ENCODE measurements around the gene EIF2B5. TPM values are rescaled to one million over a fixed set of nuclear protein-coding genes. Genes with fewer than 3 reads are reported as not detected.

Gene EIF2B5
- total and polyA plus RNA-seq, 9 of the 15 experiments (the other 6 are each of a cell fraction or from before 2014, with no cell fraction given): 19.1 to 92.4 (median 74.0) TPM

GRCh38 chr3:184174646-184175492, 39.7 kb downstream of the EIF2B5 start, which contains the start of gene AP2M1 (continued):
- TF ChIP-seq CCNT2 (IDR thresholded peaks at IDR 0.05; ENCODE audit: borderline replicate concordance, extremely low read depth, insufficient read length, low read depth, low read length) (peak; percentile 77), ZBTB17 (CRISPR knock-in tag; IDR thresholded peaks at IDR 0.05) (peak; percentile 70; the same call in 1 of the 2 replicates), PHF8 (IDR thresholded peaks at IDR 0.05; ENCODE audit: borderline replicate concordance, low read length) (peak; percentile 92; the same call in 1 of the 2 replicates), MBD2 (IDR thresholded peaks at IDR 0.05; ENCODE audit: borderline replicate concordance, low read depth) (peak; percentile 81), ZNF79 (CRISPR knock-in tag; IDR thresholded peaks at IDR 0.05; ENCODE audit: low read depth) (no peak), RCOR1 (IDR thresholded peaks at IDR 0.05; ENCODE audit: borderline replicate concordance in 1 of 2, low read depth in 2 of 2, low read length in 2 of 2) (no peak), NR1H2 (CRISPR knock-in tag; IDR thresholded peaks at IDR 0.05) (no peak), ZNF592 (IDR thresholded peaks at IDR 0.05) (0 out of 2 replicates have a peak, but pooled peaks have one; percentile 21), CREB1 (IDR thresholded peaks at IDR 0.05) (peak; percentile 35; the same call in 1 of the 2 replicates), CREB1 (CRISPR knock-in tag; IDR thresholded peaks at IDR 0.05) (peak; percentile 48; the same call in 1 of the 2 replicates), MAZ (CRISPR knock-in tag; conservative IDR thresholded peaks at IDR 0.05 in 1 of 2, IDR thresholded peaks at IDR 0.05 in 1 of 2) (peak; percentile 88 to 92), ZNF277 (CRISPR knock-in tag; IDR thresholded peaks at IDR 0.05; ENCODE audit: borderline replicate concordance) (no peak), GMEB1 (CRISPR knock-in tag; IDR thresholded peaks at IDR 0.05) (0 out of 2 replicates have a peak, but pooled peaks have one; percentile 39), COPS2 (conservative IDR thresholded peaks at IDR 0.05) (no peak), ERF (CRISPR knock-in tag; IDR thresholded peaks at IDR 0.05) (peak; percentile 52; the same call in 1 of the 2 replicates), ZNF311 (CRISPR knock-in tag; IDR thresholded peaks at IDR 0.05) (no peak)
- TF ChIP-seq, protein P1, sequence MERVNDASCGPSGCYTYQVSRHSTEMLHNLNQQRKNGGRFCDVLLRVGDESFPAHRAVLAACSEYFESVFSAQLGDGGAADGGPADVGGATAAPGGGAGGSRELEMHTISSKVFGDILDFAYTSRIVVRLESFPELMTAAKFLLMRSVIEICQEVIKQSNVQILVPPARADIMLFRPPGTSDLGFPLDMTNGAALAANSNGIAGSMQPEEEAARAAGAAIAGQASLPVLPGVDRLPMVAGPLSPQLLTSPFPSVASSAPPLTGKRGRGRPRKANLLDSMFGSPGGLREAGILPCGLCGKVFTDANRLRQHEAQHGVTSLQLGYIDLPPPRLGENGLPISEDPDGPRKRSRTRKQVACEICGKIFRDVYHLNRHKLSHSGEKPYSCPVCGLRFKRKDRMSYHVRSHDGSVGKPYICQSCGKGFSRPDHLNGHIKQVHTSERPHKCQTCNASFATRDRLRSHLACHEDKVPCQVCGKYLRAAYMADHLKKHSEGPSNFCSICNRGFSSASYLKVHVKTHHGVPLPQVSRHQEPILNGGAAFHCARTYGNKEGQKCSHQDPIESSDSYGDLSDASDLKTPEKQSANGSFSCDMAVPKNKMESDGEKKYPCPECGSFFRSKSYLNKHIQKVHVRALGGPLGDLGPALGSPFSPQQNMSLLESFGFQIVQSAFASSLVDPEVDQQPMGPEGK (CRISPR knock-in tag; IDR thresholded peaks at IDR 0.05; ENCODE audit: borderline replicate concordance): no peak
